Muscle of leg (tissue), 11 donors: ENCODE data around the gene WDR36. TPM values are rescaled to one million over a fixed set of nuclear protein-coding genes. Genes with fewer than 3 reads are reported as not detected.

Experiments used
- DNase-seq: peaks from one replicate; pipeline ENCODE4 v3.0.0; 2013
- H3K27ac ChIP-seq: one replicate; pipeline ENCODE4 v1.5.1; 2013; ENCODE audit warnings: mild to moderate bottlenecking, low read length, control low read depth
- H3K27me3 ChIP-seq: one replicate; pipeline ENCODE4 v1.6.1; 2013; ENCODE audit warnings: low read length; ENCODE audit not compliant: control insufficient read depth, insufficient read depth
- H3K36me3 ChIP-seq: one replicate; pipeline ENCODE4 v1.6.1; 2013; ENCODE audit warnings: low read length; ENCODE audit not compliant: control insufficient read depth, insufficient read depth
- H3K4me1 ChIP-seq: one replicate; pipeline ENCODE4 v1.6.1; 2013; ENCODE audit warnings: low read length; ENCODE audit not compliant: control insufficient read depth, insufficient read depth
- H3K4me3 ChIP-seq: one replicate; pipeline ENCODE4 v1.5.1; 2013; ENCODE audit warnings: low read length, control low read depth
- H3K9me3 ChIP-seq: replicated peaks from 2 replicates; pipeline ENCODE4 v1.6.1; 2013; ENCODE audit warnings: low read depth, low read length; ENCODE audit not compliant: control insufficient read depth
- WGBS: methylation state at CpG from one replicate; pipeline ENCODE4 v1.1.5; 2013; ENCODE audit warnings: missing lambda C conversion rate; ENCODE audit not compliant: insufficient coverage; 5-methylcytosine and 5-hydroxymethylcytosine counted together
- polyA plus RNA-seq, 8 donors: library from polyadenylated mRNA; unstranded; fragments of 120-200 nt; gene quantifications; one replicate each; pipeline versions ENCODE4 v1.2.1 to v1.2.3, GENCODE V29; 2013; ENCODE audit warnings: inconsistent platforms in 1 of 8, low replicate concordance in 1 of 8; ENCODE audit not compliant: insufficient read length in 8 of 8, insufficient read depth in 1 of 8
- total RNA-seq: library from RNA; stranded (reverse); fragments of 120-200 nt; gene quantifications from one replicate; pipeline ENCODE4 v1.2.4, GENCODE V29; 2013

WDR36 gene
- total and polyA plus RNA-seq, 9 donors, result 11.2 to 27.3 (median 14.6) TPM

DNA sequence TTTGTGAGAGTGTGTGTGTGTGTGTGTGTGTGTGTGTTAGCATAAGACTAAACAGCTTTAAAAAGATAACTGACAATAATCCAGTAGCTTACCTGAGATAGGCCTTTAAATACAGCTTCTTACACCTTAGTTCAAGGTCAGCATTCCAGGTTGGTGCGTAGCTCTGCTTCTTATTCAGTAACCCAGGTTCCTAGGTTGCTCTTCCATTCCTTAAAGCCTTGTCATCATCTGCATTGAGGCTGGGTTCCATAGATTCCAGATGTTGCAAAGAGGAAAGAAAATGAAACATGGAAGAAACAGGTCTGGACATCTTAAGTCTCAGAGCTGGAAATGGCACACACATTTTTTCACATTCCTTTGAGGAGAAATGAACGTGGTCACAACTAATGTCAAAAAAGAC is 78.1 kb downstream of the WDR36 start:
- 60% methylated on average over 2 of the region's 2 CpGs for WGBS
- H3K9me3 ChIP-seq, result no peaks in the 10 kb centered on the region
- no peak overlapping the region for H3K4me3 ChIP-seq
- H3K27ac ChIP-seq, result no peak overlapping the region
- no peaks in the 10 kb centered on the region for H3K27me3 ChIP-seq
- DNase-seq, result no peak
- no peaks in the 10 kb centered on the region for H3K4me1 ChIP-seq
- no peaks in the 10 kb centered on the region for H3K36me3 ChIP-seq

DNA sequence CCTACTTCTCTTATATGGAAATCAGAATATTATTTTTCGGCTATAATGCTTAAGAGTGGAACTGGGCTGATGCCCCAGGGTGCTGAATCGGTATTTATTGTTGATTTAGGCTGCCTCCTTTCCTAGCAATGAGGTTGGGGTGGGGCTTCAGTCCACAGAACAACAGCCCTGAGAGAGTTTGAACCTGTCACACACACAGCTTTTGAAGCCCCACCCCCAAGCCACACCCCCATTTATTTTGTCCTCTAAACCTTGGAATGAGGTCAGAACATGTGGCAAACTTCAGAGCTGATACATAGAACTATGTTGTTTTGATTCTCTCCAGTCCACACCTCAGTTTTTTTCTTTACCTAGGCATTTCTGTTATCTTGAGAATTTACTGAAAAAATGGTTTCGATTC is 80.4 kb downstream of the WDR36 start:
- no peak overlapping the region for H3K4me3 ChIP-seq
- no peak for DNase-seq
- no peaks in the 10 kb centered on the region for H3K27me3 ChIP-seq

DNA sequence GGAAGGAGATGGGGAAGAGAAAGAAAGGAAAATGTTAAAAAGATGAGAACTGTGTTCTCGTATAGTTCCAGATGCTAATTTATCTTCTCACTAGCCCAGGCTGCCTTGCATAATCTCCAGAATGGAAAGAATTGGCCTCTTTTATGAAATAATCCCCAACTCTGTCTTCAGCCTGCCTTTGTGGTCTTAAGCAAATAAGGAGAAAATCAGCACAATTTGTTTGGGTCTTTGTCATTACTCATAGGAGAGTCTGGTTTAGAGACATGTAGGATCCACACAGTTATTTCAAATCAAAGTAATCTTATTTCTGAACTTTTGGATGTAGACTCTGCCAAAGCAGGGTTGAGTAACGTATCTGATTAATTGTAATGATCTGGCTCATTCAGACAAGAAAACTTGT is 81.3 kb downstream of the WDR36 start:
- no peak for DNase-seq
- no peaks in the 10 kb centered on the region for H3K4me1 ChIP-seq
- no peaks in the 10 kb centered on the region for H3K9me3 ChIP-seq
- H3K4me3 ChIP-seq, result no peak overlapping the region
- H3K36me3 ChIP-seq, result no peaks in the 10 kb centered on the region
- WGBS, result no CpG with 5 or more reads among the region's 2 CpGs
- no peak overlapping the region for H3K27ac ChIP-seq
- no peaks in the 10 kb centered on the region for H3K27me3 ChIP-seq

More for the DNA sequence above, 80.4 kb downstream of the WDR36 start:
- no peak overlapping the region for H3K27ac ChIP-seq
- WGBS, result no CpG with 5 or more reads among the region's 3 CpGs
- no peaks in the 10 kb centered on the region for H3K4me1 ChIP-seq
- no peaks in the 10 kb centered on the region for H3K36me3 ChIP-seq
- no peaks in the 10 kb centered on the region for H3K9me3 ChIP-seq

Other genes starting within 250 kb of the WDR36 start
- 0.09 TPM for gene TSLP, start 20.6 kb upstream of the WDR36 start, total RNA-seq
- gene TSLP, start 20.6 kb upstream of the WDR36 start, polyA plus RNA-seq, result under 1 TPM; 0.23 to 0.37 (median 0.28) TPM
- gene CAMK4, start 132.0 kb downstream of the WDR36 start, total RNA-seq, result 7.5 TPM
- 1 to 10 TPM; 4.6 to 7.0 (median 5.8) TPM for gene CAMK4, start 132.0 kb downstream of the WDR36 start, polyA plus RNA-seq